SK-N-SH treated with all-trans-retinoic acid at 6 μM for 48 hours (cell line): ENCODE data around the gene FAM53A.
"Not testable (repeated sequence)": the region's sequence is repeated elsewhere in the genome, so short reads cannot be mapped to it uniquely, and the experiment has no call there.

ENCODE experiments used
- ARNTL ChIP-seq: fragments of 450-650 bp; formaldehyde crosslinking; IDR thresholded peaks from 2 replicates; pipeline ENCODE4 v1.5.0; 2020; ENCODE audit warnings: low read depth, mild to moderate bottlenecking, moderate library complexity, borderline replicate concordance
- ISL1 ChIP-seq: fragments of 250-450 bp; sonication (Bioruptor Pico); IDR thresholded peaks from 2 replicates; pipeline ENCODE4 v2.1.2; 2022; ENCODE audit warnings: mild to moderate bottlenecking, moderate library complexity
- OSR1 ChIP-seq: fragments of 250-450 bp; sonication (Bioruptor Pico); IDR thresholded peaks from 2 replicates; pipeline ENCODE4 v1.8.0; 2022; ENCODE audit warnings: moderate library complexity, mild to moderate bottlenecking, inconsistent platforms
- TOX ChIP-seq: fragments of 250-450 bp; sonication (Bioruptor Pico); IDR thresholded peaks from 2 replicates; pipeline ENCODE4 v1.8.0; 2021; ENCODE audit warnings: mild to moderate bottlenecking, moderate library complexity, borderline replicate concordance
- ZC3H10 ChIP-seq: fragments of 250-450 bp; sonication (Bioruptor Pico); IDR thresholded peaks from 2 replicates; pipeline ENCODE4 v1.5.1; 2021; ENCODE audit warnings: mild to moderate bottlenecking, moderate library complexity
- ZNF565 ChIP-seq: fragments of 450-650 bp; formaldehyde crosslinking; conservative IDR thresholded peaks from 2 replicates; pipeline ENCODE4 v1.5.0; 2020; ENCODE audit warnings: low read depth, mild to moderate bottlenecking, moderate library complexity
- TF ChIP-seq, protein P1 (sequence below): fragments of 250-450 bp; sonication (Bioruptor Pico); IDR thresholded peaks from 2 replicates; pipeline ENCODE4 v1.5.0; 2020; ENCODE audit warnings: mild to moderate bottlenecking, moderate library complexity
- TF ChIP-seq, protein P2 (sequence below): fragments of 250-450 bp; sonication (Bioruptor Pico); IDR thresholded peaks from 2 replicates; pipeline ENCODE4 v1.8.0; 2021; ENCODE audit warnings: low read depth, mild to moderate bottlenecking, moderate library complexity, borderline replicate concordance
- TF ChIP-seq, protein P3 (sequence below): fragments of 250-450 bp; sonication (Bioruptor Pico); IDR thresholded peaks from 2 replicates; pipeline ENCODE4 v1.8.0; 2020; ENCODE audit warnings: mild to moderate bottlenecking, moderate library complexity, borderline replicate concordance
- TF ChIP-seq, protein P4 (sequence below): fragments of 250-450 bp; sonication (Bioruptor Pico); IDR thresholded peaks from 2 replicates; pipeline ENCODE4 v1.5.1; 2020; ENCODE audit warnings: low read depth, mild to moderate bottlenecking, moderate library complexity

DNA sequence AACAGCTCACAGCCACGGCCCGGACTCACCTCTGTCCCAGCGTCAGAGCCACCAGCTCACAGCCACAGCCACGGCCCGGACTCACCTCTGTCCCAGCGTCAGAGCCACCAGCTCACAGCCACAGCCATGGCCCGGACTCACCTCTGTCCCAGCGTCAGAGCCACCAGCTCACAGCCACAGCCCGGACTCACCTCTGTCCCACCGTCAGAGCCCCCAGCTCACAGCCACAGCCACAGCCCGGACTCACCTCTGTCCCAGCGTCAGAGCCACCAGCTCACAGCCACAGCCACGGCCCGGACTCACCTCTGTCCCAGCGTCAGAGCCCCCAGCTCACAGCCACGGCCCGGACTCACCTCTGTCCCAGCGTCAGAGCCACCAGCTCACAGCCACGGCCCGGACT is 13.1 kb downstream of the FAM53A start:
- TF ChIP-seq TOX (CRISPR knock-in tag); ZC3H10 (CRISPR knock-in tag); ISL1; OSR1 (CRISPR knock-in tag); ZNF565 (CRISPR knock-in tag); ARNTL (CRISPR knock-in tag): not testable (repeated sequence)
- TF ChIP-seq, protein P1, sequence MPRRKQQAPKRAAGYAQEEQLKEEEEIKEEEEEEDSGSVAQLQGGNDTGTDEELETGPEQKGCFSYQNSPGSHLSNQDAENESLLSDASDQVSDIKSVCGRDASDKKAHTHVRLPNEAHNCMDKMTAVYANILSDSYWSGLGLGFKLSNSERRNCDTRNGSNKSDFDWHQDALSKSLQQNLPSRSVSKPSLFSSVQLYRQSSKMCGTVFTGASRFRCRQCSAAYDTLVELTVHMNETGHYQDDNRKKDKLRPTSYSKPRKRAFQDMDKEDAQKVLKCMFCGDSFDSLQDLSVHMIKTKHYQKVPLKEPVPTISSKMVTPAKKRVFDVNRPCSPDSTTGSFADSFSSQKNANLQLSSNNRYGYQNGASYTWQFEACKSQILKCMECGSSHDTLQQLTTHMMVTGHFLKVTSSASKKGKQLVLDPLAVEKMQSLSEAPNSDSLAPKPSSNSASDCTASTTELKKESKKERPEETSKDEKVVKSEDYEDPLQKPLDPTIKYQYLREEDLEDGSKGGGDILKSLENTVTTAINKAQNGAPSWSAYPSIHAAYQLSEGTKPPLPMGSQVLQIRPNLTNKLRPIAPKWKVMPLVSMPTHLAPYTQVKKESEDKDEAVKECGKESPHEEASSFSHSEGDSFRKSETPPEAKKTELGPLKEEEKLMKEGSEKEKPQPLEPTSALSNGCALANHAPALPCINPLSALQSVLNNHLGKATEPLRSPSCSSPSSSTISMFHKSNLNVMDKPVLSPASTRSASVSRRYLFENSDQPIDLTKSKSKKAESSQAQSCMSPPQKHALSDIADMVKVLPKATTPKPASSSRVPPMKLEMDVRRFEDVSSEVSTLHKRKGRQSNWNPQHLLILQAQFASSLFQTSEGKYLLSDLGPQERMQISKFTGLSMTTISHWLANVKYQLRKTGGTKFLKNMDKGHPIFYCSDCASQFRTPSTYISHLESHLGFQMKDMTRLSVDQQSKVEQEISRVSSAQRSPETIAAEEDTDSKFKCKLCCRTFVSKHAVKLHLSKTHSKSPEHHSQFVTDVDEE (CRISPR knock-in tag), result not testable (repeated sequence)
- TF ChIP-seq, protein P2, sequence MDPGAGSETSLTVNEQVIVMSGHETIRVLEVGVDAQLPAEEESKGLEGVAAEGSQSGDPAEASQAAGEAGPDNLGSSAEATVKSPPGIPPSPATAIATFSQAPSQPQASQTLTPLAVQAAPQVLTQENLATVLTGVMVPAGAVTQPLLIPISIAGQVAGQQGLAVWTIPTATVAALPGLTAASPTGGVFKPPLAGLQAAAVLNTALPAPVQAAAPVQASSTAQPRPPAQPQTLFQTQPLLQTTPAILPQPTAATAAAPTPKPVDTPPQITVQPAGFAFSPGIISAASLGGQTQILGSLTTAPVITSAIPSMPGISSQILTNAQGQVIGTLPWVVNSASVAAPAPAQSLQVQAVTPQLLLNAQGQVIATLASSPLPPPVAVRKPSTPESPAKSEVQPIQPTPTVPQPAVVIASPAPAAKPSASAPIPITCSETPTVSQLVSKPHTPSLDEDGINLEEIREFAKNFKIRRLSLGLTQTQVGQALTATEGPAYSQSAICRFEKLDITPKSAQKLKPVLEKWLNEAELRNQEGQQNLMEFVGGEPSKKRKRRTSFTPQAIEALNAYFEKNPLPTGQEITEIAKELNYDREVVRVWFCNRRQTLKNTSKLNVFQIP (CRISPR knock-in tag), result not testable (repeated sequence)
- TF ChIP-seq, protein P3, sequence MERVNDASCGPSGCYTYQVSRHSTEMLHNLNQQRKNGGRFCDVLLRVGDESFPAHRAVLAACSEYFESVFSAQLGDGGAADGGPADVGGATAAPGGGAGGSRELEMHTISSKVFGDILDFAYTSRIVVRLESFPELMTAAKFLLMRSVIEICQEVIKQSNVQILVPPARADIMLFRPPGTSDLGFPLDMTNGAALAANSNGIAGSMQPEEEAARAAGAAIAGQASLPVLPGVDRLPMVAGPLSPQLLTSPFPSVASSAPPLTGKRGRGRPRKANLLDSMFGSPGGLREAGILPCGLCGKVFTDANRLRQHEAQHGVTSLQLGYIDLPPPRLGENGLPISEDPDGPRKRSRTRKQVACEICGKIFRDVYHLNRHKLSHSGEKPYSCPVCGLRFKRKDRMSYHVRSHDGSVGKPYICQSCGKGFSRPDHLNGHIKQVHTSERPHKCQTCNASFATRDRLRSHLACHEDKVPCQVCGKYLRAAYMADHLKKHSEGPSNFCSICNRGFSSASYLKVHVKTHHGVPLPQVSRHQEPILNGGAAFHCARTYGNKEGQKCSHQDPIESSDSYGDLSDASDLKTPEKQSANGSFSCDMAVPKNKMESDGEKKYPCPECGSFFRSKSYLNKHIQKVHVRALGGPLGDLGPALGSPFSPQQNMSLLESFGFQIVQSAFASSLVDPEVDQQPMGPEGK, result not testable (repeated sequence)
- TF ChIP-seq, protein P4, sequence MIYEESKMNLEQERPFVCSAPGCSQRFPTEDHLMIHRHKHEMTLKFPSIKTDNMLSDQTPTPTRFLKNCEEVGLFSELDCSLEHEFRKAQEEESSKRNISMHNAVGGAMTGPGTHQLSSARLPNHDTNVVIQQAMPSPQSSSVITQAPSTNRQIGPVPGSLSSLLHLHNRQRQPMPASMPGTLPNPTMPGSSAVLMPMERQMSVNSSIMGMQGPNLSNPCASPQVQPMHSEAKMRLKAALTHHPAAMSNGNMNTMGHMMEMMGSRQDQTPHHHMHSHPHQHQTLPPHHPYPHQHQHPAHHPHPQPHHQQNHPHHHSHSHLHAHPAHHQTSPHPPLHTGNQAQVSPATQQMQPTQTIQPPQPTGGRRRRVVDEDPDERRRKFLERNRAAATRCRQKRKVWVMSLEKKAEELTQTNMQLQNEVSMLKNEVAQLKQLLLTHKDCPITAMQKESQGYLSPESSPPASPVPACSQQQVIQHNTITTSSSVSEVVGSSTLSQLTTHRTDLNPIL (CRISPR knock-in tag), result not testable (repeated sequence)
